Caco-2 (cell line): ENCODE results near the gene CACNG5. TPM values are rescaled to one million over a fixed set of nuclear protein-coding genes. Genes with fewer than 3 reads are reported as not detected.

Source experiments
- BruUV-seq: library from RNA; stranded (reverse); fragments of 400-500 nt; replicated peaks from 2 replicates; lab custom pipeline; 2021; lab: Mats Ljungman, UMichigan
- CTCF ChIA-PET: fragments of 300-600 bp; sonication (Branson Sonifier 250); formaldehyde crosslinking; loops from one replicate; lab custom pipeline; 2022; ENCODE audit warnings: antibody characterized with exemption; lab: Charles Lee
- POLR2A ChIA-PET: fragments of 300-600 bp; sonication (Branson Sonifier 250); formaldehyde crosslinking; loops from one replicate; lab custom pipeline; 2022; ENCODE audit warnings: antibody characterized with exemption; lab: Charles Lee
- DNase-seq, 2 experiments: peaks; one replicate each; pipeline versions ENCODE4 v3.0.0 to v3.0.0-alpha.2; 2020 to 2022
- H3K27me3 ChIP-seq: replicated peaks from 2 replicates; pipeline ENCODE4 v1.6.0; 2011; ENCODE audit warnings: low read length; ENCODE audit not compliant: control insufficient read depth, insufficient read depth
- H3K36me3 ChIP-seq: 2 replicates; pipeline ENCODE4 v1.5.1; 2011; ENCODE audit warnings: low read length; ENCODE audit not compliant: control insufficient read depth, insufficient read depth
- H3K4me1 ChIP-seq: fragments of 250-450 bp; sonication (Bioruptor Pico); 2 replicates; pipeline ENCODE4 v1.5.1; 2020; ENCODE audit warnings: mild to moderate bottlenecking
- H3K4me3 ChIP-seq: 2 replicates; pipeline ENCODE4 v1.5.1; 2011; ENCODE audit warnings: low read depth, mild to moderate bottlenecking, control low read depth, low read length
- H3K9me3 ChIP-seq: fragments of 250-450 bp; sonication (Bioruptor Pico); 2 replicates; pipeline ENCODE4 v1.5.1; 2020; ENCODE audit warnings: mild to moderate bottlenecking, moderate library complexity
- H3K27ac Mint-ChIP-seq: one replicate; pipeline ENCODE4 v1.8.0; 2022; ENCODE audit warnings: mixed read lengths; ENCODE audit not compliant: unreplicated experiment
- H3K27me3 Mint-ChIP-seq: one replicate; pipeline ENCODE4 v1.8.0; 2022; ENCODE audit warnings: mixed read lengths; ENCODE audit not compliant: insufficient read depth, unreplicated experiment
- H3K36me3 Mint-ChIP-seq: one replicate; pipeline ENCODE4 v1.8.0; 2022; ENCODE audit warnings: mild to moderate bottlenecking, mixed read lengths; ENCODE audit not compliant: insufficient read depth, unreplicated experiment
- H3K4me1 Mint-ChIP-seq: one replicate; pipeline ENCODE4 v1.8.0; 2022; ENCODE audit warnings: low read depth, mixed read lengths; ENCODE audit not compliant: unreplicated experiment
- H3K4me3 Mint-ChIP-seq: one replicate; pipeline ENCODE4 v1.8.0; 2022; ENCODE audit warnings: mild to moderate bottlenecking, moderate library complexity, mixed read lengths; ENCODE audit not compliant: unreplicated experiment
- H3K9me3 Mint-ChIP-seq: one replicate; pipeline ENCODE4 v1.8.0; 2022; ENCODE audit warnings: mixed read lengths; ENCODE audit not compliant: unreplicated experiment
- intact Hi-C: fragments of 100-400 bp; cut with micrococcal nuclease; formaldehyde crosslinking; loops from one replicate; pipeline ENCODE4 v1.10.0; 2022; ENCODE audit not compliant: unreplicated experiment
- total RNA-seq: library from RNA; stranded (reverse); gene quantifications from 2 replicates; pipeline ENCODE4 v1.2.3, GENCODE V29; 2022
- TF ChIP-seq, protein P1 (sequence below), 2 experiments: fragments of 200-600 bp in 1 of 2; IDR thresholded peaks; 1 replicate in 1 of 2; 2 replicates in 1 of 2; pipeline versions ENCODE4 v1.5.1 to v1.8.0; 2011 to 2022; ENCODE audit warnings: antibody characterized with exemption in 1 of 2, control low read depth in 1 of 2, inconsistent platforms in 1 of 2, low read depth in 1 of 2, low read length in 1 of 2, mild to moderate bottlenecking in 1 of 2, moderate library complexity in 1 of 2; ENCODE audit not compliant: insufficient read depth in 1 of 2, severe bottlenecking in 1 of 2, unreplicated experiment in 1 of 2

Gene CACNG5
- total RNA-seq, 1 experiment from 2014 or later, result not detected

DNA sequence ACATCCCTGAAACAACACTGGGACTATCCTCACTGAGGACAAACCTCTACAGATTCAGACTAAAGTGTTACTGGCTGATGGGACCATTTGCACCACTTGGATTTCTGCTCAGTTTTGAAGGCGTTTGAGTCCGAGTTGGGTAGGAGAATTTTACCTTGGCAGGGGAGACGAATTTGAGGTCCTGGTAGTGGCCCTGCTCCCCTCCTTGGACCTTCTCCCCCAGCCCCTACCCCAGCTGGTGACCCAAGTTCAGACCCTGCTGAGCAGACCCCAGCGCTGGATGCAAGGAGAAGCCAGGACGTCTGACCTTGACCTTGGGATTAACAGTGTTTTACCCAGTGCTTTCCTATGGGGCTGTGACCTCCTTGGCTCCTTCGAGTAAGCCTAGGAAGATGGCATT is 13.6 kb downstream of the CACNG5 start:
- no peaks in the 10 kb centered on the region for H3K4me1 ChIP-seq
- intact Hi-C loops, result no loop called here
- Mint-ChIP-seq H3K4me1 (no peaks in the 10 kb centered on the region), H3K27ac (no peak overlapping the region), H3K27me3 (peaks cover 8% of the 10 kb centered on the region), H3K4me3 (no peak overlapping the region), H3K36me3 (no peaks in the 10 kb centered on the region), H3K9me3 (no peaks in the 10 kb centered on the region)
- ChIA-PET POLR2A (no interaction called here), CTCF (no interaction called here)
- DNase-seq, result no peak
- no peak overlapping the region for H3K4me3 ChIP-seq
- TF ChIP-seq, protein P1, sequence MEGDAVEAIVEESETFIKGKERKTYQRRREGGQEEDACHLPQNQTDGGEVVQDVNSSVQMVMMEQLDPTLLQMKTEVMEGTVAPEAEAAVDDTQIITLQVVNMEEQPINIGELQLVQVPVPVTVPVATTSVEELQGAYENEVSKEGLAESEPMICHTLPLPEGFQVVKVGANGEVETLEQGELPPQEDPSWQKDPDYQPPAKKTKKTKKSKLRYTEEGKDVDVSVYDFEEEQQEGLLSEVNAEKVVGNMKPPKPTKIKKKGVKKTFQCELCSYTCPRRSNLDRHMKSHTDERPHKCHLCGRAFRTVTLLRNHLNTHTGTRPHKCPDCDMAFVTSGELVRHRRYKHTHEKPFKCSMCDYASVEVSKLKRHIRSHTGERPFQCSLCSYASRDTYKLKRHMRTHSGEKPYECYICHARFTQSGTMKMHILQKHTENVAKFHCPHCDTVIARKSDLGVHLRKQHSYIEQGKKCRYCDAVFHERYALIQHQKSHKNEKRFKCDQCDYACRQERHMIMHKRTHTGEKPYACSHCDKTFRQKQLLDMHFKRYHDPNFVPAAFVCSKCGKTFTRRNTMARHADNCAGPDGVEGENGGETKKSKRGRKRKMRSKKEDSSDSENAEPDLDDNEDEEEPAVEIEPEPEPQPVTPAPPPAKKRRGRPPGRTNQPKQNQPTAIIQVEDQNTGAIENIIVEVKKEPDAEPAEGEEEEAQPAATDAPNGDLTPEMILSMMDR (IDR thresholded peaks at IDR 0.05; ENCODE audit: insufficient read depth in 1 of 2, low read depth in 1 of 2, low read length in 1 of 2, severe bottlenecking in 1 of 2, unreplicated experiment in 1 of 2), result no peak
- H3K27me3 ChIP-seq, result no peaks in the 10 kb centered on the region
- H3K36me3 ChIP-seq, result no peaks in the 10 kb centered on the region
- BruUV-seq, result no TSS peak
- no peaks in the 10 kb centered on the region; the same call in 1 of the 2 replicates for H3K9me3 ChIP-seq

DNA sequence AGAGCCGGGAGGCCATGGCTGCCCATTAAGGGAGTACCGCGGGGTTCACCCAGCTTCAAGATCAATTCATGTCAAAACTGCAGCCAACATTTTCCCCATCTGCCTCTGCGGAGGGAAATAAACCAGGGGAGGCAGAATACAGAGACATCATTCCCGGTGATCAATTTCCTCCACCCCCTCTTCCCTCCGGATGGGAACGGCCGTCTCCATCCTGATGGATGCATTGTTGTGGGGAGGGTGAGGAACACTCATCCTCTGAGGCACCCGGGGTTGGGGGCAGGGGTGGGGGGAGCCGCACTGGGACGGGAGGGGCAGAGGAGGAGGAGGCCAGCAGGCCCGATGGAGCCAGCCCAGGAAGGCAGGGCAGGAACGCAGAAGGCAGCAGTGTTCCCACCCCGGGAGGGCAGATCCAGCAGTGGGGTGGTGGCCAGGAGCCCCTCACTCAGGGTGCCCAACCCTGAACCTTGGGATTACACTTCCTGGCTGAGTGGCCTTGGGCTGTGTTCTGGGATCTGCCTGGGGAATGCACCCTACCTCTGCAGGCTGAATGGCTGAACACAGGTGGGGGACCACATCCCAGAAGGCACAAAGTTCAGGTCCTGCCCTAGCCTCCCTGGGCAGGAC is 14.2 kb downstream of the CACNG5 start:
- BruUV-seq, result no TSS peak
- Mint-ChIP-seq H3K27ac (no peak overlapping the region), H3K36me3 (no peaks in the 10 kb centered on the region), H3K9me3 (no peaks in the 10 kb centered on the region), H3K4me3 (no peak overlapping the region), H3K4me1 (no peaks in the 10 kb centered on the region), H3K27me3 (peaks cover 8% of the 10 kb centered on the region)
- DNase-seq, result no peak
- intact Hi-C loops, result no loop called here
- TF ChIP-seq, protein P1 (IDR thresholded peaks at IDR 0.05; ENCODE audit: insufficient read depth in 1 of 2, low read depth in 1 of 2, low read length in 1 of 2, severe bottlenecking in 1 of 2, unreplicated experiment in 1 of 2), result no peak
- CTCF ChIA-PET, result no interaction called here
- POLR2A ChIA-PET, result no interaction called here
- no peaks in the 10 kb centered on the region for H3K27me3 ChIP-seq
- H3K9me3 ChIP-seq, result no peaks in the 10 kb centered on the region; the same call in 1 of the 2 replicates
- H3K4me3 ChIP-seq, result no peak overlapping the region
- H3K36me3 ChIP-seq, result no peaks in the 10 kb centered on the region
- H3K4me1 ChIP-seq, result no peaks in the 10 kb centered on the region

DNA sequence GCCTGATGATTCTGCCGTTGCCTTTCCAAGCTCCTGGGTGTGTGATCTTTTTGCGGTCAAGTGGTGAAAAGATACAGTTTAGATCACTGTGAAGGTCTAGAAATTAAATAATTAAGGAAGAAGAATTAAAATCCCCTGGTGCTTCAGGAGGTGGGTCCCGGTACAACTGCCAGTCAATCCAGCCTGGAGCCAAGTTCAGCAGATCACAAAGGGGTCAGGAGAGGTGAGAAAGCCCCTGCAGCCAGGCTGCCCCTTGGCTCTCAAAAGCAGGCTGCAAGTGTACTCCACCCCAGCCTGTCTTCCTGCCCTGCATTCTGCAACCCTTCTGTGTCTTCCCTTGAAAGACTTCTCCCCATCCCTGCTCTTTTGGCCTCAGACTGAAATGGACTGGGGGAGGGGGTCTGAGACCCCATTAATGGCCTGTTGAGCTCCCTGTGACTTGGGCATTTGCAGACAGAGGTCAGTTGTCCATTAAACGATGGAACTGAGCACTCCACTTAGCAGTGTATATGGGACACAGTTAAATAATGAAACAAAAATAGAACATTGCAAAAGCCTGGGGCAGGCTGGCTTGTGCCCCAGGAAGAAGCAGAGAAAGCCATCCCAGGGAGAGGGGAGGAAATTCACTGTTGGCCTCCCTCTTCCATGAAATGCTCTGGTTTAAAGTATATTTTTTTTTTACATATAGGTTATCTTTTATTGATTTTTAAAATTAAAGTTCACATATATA is 15.1 kb downstream of the CACNG5 start:
- Histone ChIP-seq H3K9me3 (no peaks in the 10 kb centered on the region; the same call in 1 of the 2 replicates), H3K4me3 (no peak overlapping the region), H3K27me3 (no peaks in the 10 kb centered on the region), H3K36me3 (no peaks in the 10 kb centered on the region), H3K4me1 (no peaks in the 10 kb centered on the region)
- TF ChIP-seq, protein P1 (IDR thresholded peaks at IDR 0.05; ENCODE audit: insufficient read depth in 1 of 2, low read depth in 1 of 2, low read length in 1 of 2, severe bottlenecking in 1 of 2, unreplicated experiment in 1 of 2), result no peak
- no TSS peak for BruUV-seq
- intact Hi-C loops, result no loop called here
- POLR2A ChIA-PET, result no interaction called here
- Mint-ChIP-seq H3K4me1 (no peaks in the 10 kb centered on the region), H3K27me3 (peaks cover 6% of the 10 kb centered on the region), H3K4me3 (no peak overlapping the region), H3K36me3 (no peaks in the 10 kb centered on the region), H3K9me3 (peaks cover 9% of the 10 kb centered on the region), H3K27ac (no peak overlapping the region)
- DNase-seq, result no peak
- CTCF ChIA-PET, result no interaction called here
